Measurements from ENCODE around the gene DYDC1. TPM values are rescaled to one million over a fixed set of nuclear protein-coding genes. Genes with fewer than 3 reads are reported as not detected.
"Not testable (repeated sequence)": the region's sequence is repeated elsewhere in the genome, so short reads cannot be mapped to it uniquely, and the experiment has no call there.

DYDC1 gene
- total RNA-seq, 4 donors from 2014 or later, result 1.1 TPM; not detected in 3

DNA sequence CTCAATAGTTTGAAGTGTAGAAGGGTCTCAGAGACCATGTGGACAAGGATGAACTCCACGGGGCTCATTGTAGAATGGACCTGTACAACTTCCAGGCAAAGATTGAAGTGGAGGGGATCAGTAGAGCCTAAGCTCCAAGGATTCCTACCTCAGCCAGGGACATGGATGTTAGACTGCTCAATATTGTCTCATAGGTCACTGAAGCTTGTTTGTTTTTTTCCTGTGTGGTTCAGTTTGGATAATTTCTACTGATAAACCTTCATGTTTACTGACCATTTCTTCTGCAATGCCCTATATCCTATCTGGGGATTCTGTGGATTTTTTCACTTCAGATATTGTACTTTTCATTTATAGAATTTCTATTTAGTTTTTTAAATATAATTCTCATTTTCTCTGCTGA, 9.0 kb upstream of the DYDC1 start:
- no peak overlapping the region for H3K4me3 ChIP-seq (replicated peaks in 1 of 3)
- no peaks in the 10 kb centered on the region for H3K27me3 ChIP-seq
- DNase-seq, result no peak
- no peaks in the 10 kb centered on the region for H3K36me3 ChIP-seq
- no peaks in the 10 kb centered on the region for H3K4me1 ChIP-seq
- TF ChIP-seq, protein P1, sequence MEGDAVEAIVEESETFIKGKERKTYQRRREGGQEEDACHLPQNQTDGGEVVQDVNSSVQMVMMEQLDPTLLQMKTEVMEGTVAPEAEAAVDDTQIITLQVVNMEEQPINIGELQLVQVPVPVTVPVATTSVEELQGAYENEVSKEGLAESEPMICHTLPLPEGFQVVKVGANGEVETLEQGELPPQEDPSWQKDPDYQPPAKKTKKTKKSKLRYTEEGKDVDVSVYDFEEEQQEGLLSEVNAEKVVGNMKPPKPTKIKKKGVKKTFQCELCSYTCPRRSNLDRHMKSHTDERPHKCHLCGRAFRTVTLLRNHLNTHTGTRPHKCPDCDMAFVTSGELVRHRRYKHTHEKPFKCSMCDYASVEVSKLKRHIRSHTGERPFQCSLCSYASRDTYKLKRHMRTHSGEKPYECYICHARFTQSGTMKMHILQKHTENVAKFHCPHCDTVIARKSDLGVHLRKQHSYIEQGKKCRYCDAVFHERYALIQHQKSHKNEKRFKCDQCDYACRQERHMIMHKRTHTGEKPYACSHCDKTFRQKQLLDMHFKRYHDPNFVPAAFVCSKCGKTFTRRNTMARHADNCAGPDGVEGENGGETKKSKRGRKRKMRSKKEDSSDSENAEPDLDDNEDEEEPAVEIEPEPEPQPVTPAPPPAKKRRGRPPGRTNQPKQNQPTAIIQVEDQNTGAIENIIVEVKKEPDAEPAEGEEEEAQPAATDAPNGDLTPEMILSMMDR (IDR thresholded peaks at IDR 0.05), result no peak
- no peak for TF ChIP-seq POLR2A (IDR thresholded peaks at IDR 0.05)
- WGBS, 2 donors, result 43 to 44% methylated on average over 1 of the region's 1 CpG
- no peaks in the 10 kb centered on the region for H3K9me3 ChIP-seq
- intact Hi-C loops (cut with DNase I), result no loop called here
- H3K27ac ChIP-seq, result no peak overlapping the region

DNA sequence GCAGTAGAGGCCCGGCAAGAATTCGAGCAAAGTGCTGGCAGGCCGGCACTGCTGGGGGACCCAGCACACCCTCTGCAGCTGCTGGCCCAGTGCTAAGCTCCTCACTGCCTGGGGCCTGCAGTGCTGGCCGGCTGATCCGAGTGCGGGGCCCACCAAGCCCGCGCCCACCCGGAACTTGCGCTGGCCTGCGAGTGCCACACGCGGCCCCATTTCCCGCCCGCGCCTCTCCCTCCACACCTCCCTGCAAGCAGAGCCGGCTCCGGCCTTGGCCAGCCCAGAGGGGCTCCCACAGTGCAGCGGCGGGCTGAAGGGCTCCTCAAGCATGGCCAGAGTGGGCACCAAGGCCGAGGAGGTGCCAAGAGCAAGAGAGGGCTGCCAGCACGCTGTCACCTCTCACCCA, 3.1 kb upstream of the DYDC1 start:
- intact Hi-C loops (cut with DNase I), result no loop called here
- Histone ChIP-seq H3K36me3 (no peaks in the 10 kb centered on the region), H3K9me3 (no peaks in the 10 kb centered on the region), H3K27me3 (no peaks in the 10 kb centered on the region), H3K27ac (no peak overlapping the region), H3K4me3 (replicated peaks in 1 of 3) (no peak overlapping the region), H3K4me1 (peaks cover 4 to 6% of the 10 kb centered on the region in 2 donors)
- 49 to 91% methylated on average over 4 to 20 of the region's 22 CpGs for WGBS, 2 donors
- no peak for TF ChIP-seq POLR2A (IDR thresholded peaks at IDR 0.05)
- TF ChIP-seq, protein P1 (IDR thresholded peaks at IDR 0.05), result no peak
- no peak for DNase-seq

DNA sequence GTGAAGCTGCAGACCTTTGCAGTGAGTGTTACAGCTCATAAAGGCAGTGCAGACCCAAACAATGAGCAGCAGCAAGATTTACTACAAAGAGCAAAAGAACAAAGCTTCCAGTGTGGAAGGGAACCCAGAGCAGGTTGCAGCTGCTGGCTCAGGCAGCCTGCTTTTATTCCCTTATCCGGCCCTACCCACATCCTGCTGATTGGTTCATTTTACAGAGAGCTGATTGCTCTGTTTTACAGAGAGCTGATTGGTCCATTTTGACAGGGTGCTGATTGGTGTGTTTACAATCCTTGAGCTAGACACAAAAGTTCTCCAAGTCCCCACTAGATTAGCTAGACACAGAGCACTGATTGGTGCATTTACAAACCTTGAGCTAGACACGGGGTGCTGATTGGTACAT, 2.4 kb upstream of the DYDC1 start:
- H3K4me1 ChIP-seq; DNase-seq; H3K4me3 ChIP-seq (replicated peaks in 1 of 3); H3K36me3 ChIP-seq; intact Hi-C loops (cut with DNase I); H3K27me3 ChIP-seq; H3K27ac ChIP-seq; H3K9me3 ChIP-seq: not testable (repeated sequence)
- 58 to 75% methylated on average over 2 of the region's 2 CpGs for WGBS, 2 donors

DNA sequence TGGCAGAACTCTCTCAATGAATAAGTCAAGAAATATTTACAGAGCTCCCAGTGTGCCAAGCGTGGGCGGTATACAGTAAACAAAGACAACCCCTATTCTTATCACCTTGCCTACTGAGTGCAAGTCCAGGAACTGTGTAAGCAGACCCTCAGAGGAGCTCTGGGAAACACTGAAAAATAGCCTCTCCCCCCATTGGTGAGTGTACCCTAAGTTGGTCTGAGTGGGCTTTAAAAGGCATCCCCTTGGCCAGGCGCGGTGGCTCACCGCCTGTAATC, 1.2 kb upstream of the DYDC1 start:
- H3K9me3 ChIP-seq, result no peaks in the 10 kb centered on the region
- no peaks in the 10 kb centered on the region for H3K27me3 ChIP-seq

DNA sequence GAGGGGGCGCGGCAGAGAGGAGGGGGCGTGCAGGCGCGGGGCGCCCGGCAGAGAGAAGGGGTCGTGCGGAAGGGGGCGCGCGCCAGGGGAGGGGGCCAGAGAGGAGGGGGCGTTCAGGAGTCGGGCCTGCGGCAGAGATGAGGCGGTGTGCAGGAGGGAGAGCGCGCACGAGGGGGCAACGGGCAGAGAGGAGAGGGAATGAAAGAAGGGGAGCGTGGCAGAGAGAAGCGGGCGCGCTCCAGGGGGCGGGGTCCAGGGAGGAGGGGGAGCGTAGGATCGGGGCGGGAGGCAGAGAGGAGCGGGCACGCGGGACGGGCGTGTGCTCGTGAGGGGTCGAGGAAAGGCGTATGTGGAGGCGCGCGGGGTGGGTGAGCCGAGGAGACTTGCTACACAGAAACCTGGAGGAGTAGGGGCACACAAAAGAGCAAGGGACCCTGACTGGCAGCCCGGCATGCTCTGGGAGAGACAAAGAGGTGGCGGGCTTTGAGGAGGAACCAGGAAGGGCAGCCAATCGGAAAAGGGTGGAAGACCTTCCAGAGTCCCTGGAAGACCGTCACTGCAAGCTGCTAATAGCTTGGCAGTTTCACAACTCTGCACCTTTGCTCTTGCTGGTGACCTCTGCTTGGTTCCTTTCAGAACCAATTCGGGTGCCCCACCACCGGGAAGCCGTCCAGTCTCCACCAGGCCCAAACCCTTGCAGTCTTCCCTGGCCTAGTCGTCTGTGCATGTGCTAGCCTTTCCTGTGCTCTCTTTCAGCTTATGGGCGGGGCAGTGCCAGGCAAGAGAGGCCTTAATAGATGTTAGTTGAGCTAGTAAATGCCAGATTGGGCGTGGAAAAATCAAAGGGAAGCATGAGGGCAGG, 665 bp upstream of the DYDC1 start:
- Histone ChIP-seq H3K27ac (no peak overlapping the region), H3K9me3 (no peaks in the 10 kb centered on the region), H3K4me1 (peaks cover 4 to 6% of the 10 kb centered on the region in 2 donors), H3K27me3 (no peaks in the 10 kb centered on the region), H3K4me3 (replicated peaks in 1 of 3) (peak overlapping the region in 1 of 3 donors; percentile 37), H3K36me3 (no peaks in the 10 kb centered on the region)
- DNase-seq, result peak; percentile 13 to 14
- intact Hi-C loops (cut with DNase I), result no loop called here
- 9 to 10% methylated on average over 44 to 48 of the region's 50 CpGs for WGBS, 2 donors
- TF ChIP-seq POLR2A (IDR thresholded peaks at IDR 0.05), result no peak
- TF ChIP-seq, protein P1 (IDR thresholded peaks at IDR 0.05), result no peak

More for the DNA sequence above, 1.2 kb upstream of the DYDC1 start:
- H3K27ac ChIP-seq, result no peak overlapping the region
- no peaks in the 10 kb centered on the region for H3K36me3 ChIP-seq
- DNase-seq, result no peak
- H3K4me3 ChIP-seq (replicated peaks in 1 of 3), result no peak overlapping the region
- intact Hi-C loops (cut with DNase I), result no loop called here
- 98 to 100% methylated on average over 5 of the region's 5 CpGs for whole genome bisulfite sequencing, 2 donors
- peaks cover 4 to 6% of the 10 kb centered on the region in 2 donors for H3K4me1 ChIP-seq
- TF ChIP-seq, protein P1 (IDR thresholded peaks at IDR 0.05), result no peak
- no peak for TF ChIP-seq POLR2A (IDR thresholded peaks at IDR 0.05)

Measured in thyroid gland (tissue), 4 donors.